HepG2 (cell line): ENCODE measurements around the gene CD68. TPM values are rescaled to one million over a fixed set of nuclear protein-coding genes. Genes with fewer than 3 reads are reported as not detected.
A peak's percentile ranks its signal among the peaks of the same experiment; 100 is the strongest.

Source experiments
- ARID2 ChIP-seq: sonication (generic); formaldehyde crosslinking; IDR thresholded peaks from 2 replicates; pipeline ENCODE4 v1.8.1; 2022; ENCODE audit warnings: mild to moderate bottlenecking, missing genetic modification reagents, borderline replicate concordance
- CBX1 ChIP-seq: IDR thresholded peaks from one replicate; pipeline ENCODE4 v1.6.1; 2016; ENCODE audit warnings: antibody characterized with exemption, low read depth
- FOXM1 ChIP-seq: sonication (generic); formaldehyde crosslinking; IDR thresholded peaks from 2 replicates; pipeline ENCODE4 v1.5.0; 2020; ENCODE audit warnings: missing genetic modification reagents
- HCFC1 ChIP-seq: fragments of 150-350 bp; IDR thresholded peaks from 2 replicates; pipeline ENCODE4 v1.6.1; 2014; ENCODE audit warnings: low read depth, low read length
- HNRNPUL1 ChIP-seq: fragments of 200-400 bp; formaldehyde crosslinking; IDR thresholded peaks from 2 replicates; pipeline ENCODE4 v1.6.1; 2017; ENCODE audit warnings: low read depth, mild to moderate bottlenecking, low read length, moderate library complexity
- IKZF4 ChIP-seq: sonication (generic); formaldehyde crosslinking; IDR thresholded peaks from 2 replicates; pipeline ENCODE4 v1.5.1; 2020; ENCODE audit warnings: borderline replicate concordance, mild to moderate bottlenecking, low read depth, missing genetic modification reagents; ENCODE audit errors: not compliant biosample characterization
- MAFG ChIP-seq: sonication (generic); formaldehyde crosslinking; IDR thresholded peaks from 2 replicates; pipeline ENCODE4 v1.5.1; 2020; ENCODE audit warnings: mild to moderate bottlenecking, missing genetic modification reagents
- POLR2AphosphoS5 ChIP-seq: IDR thresholded peaks from 2 replicates; pipeline ENCODE4 v1.6.1; 2012; ENCODE audit warnings: low read depth, low read length
- PRPF4 ChIP-seq: fragments of 200-400 bp; formaldehyde crosslinking; IDR thresholded peaks from 2 replicates; pipeline ENCODE4 v1.6.1; 2016; ENCODE audit warnings: low read length, low read depth; ENCODE audit not compliant: poor library complexity, severe bottlenecking
- ZBTB1 ChIP-seq: sonication (generic); formaldehyde crosslinking; IDR thresholded peaks from 2 replicates; pipeline ENCODE4 v1.4.0; 2020; ENCODE audit warnings: missing genetic modification reagents, borderline replicate concordance
- ZFP36L1 ChIP-seq: sonication (generic); formaldehyde crosslinking; IDR thresholded peaks from 2 replicates; pipeline ENCODE4 v1.8.0; 2022; ENCODE audit warnings: mild to moderate bottlenecking, missing genetic modification reagents, moderate library complexity
- ZNF12 ChIP-seq: sonication (generic); formaldehyde crosslinking; IDR thresholded peaks from 2 replicates; pipeline ENCODE4 v1.5.0; 2020; ENCODE audit warnings: missing genetic modification reagents
- ZNF30 ChIP-seq: sonication (generic); formaldehyde crosslinking; IDR thresholded peaks from 2 replicates; pipeline ENCODE4 v1.5.0; 2020; ENCODE audit warnings: mild to moderate bottlenecking, missing genetic modification reagents
- ZNF460 ChIP-seq: sonication (generic); formaldehyde crosslinking; IDR thresholded peaks from 2 replicates; pipeline ENCODE4 v1.5.1; 2020; ENCODE audit warnings: missing genetic modification reagents, mild to moderate bottlenecking, borderline replicate concordance
- ZNF572 ChIP-seq: sonication (generic); formaldehyde crosslinking; IDR thresholded peaks from 2 replicates; pipeline ENCODE4 v1.5.1; 2020; ENCODE audit warnings: mild to moderate bottlenecking, missing genetic modification reagents
- ZNF883 ChIP-seq: sonication (generic); formaldehyde crosslinking; IDR thresholded peaks from 2 replicates; pipeline ENCODE4 v1.5.1; 2020; ENCODE audit warnings: mild to moderate bottlenecking, missing genetic modification reagents; ENCODE audit errors: not compliant biosample characterization
- polyA plus RNA-seq, 8 experiments: library from polyadenylated mRNA; depleted of rRNA in 3 of 8; stranded (reverse) in 7 of 8; unstranded in 1 of 8; fragments of >200 nt; fragmentation: Illumina TruSeq in 4 of 8; extraction: Trizol in 4 of 8; gene quantifications; 2 replicates each; pipeline versions ENCODE4 v1.2.1 to v1.2.3, GENCODE V29; 2011 to 2016; ENCODE audit warnings: low read depth in 4 of 8, missing spikeins in 1 of 8, mixed read lengths in 1 of 8; ENCODE audit not compliant: insufficient read depth in 1 of 8
- total RNA-seq, 5 experiments: library from RNA; depleted of rRNA; stranded (reverse); fragments of >200 nt; fragmentation: Illumina TruSeq; extraction: Trizol; gene quantifications; 2 replicates each; pipeline ENCODE4 v1.2.3, GENCODE V29; 2016; ENCODE audit warnings: low read depth in 1 of 5
- TF ChIP-seq, protein P1 (sequence below): sonication (generic); formaldehyde crosslinking; IDR thresholded peaks from 2 replicates; pipeline ENCODE4 v1.4.0; 2020; ENCODE audit warnings: missing genetic modification reagents
- TF ChIP-seq, protein P2 (sequence below): sonication (generic); formaldehyde crosslinking; IDR thresholded peaks from 2 replicates; pipeline ENCODE4 v1.4.0; 2020; ENCODE audit warnings: missing genetic modification reagents, mild to moderate bottlenecking, borderline replicate concordance
- TF ChIP-seq, protein P3 (sequence below): sonication (generic); formaldehyde crosslinking; IDR thresholded peaks from 2 replicates; pipeline ENCODE4 v1.4.0; 2020; ENCODE audit warnings: missing genetic modification reagents, borderline replicate concordance

Gene CD68
- total and polyA plus RNA-seq, 2 of the 13 experiments (the other 11 are each of a cell fraction or from before 2014, with no cell fraction given), result 10.3 to 104 TPM

DNA sequence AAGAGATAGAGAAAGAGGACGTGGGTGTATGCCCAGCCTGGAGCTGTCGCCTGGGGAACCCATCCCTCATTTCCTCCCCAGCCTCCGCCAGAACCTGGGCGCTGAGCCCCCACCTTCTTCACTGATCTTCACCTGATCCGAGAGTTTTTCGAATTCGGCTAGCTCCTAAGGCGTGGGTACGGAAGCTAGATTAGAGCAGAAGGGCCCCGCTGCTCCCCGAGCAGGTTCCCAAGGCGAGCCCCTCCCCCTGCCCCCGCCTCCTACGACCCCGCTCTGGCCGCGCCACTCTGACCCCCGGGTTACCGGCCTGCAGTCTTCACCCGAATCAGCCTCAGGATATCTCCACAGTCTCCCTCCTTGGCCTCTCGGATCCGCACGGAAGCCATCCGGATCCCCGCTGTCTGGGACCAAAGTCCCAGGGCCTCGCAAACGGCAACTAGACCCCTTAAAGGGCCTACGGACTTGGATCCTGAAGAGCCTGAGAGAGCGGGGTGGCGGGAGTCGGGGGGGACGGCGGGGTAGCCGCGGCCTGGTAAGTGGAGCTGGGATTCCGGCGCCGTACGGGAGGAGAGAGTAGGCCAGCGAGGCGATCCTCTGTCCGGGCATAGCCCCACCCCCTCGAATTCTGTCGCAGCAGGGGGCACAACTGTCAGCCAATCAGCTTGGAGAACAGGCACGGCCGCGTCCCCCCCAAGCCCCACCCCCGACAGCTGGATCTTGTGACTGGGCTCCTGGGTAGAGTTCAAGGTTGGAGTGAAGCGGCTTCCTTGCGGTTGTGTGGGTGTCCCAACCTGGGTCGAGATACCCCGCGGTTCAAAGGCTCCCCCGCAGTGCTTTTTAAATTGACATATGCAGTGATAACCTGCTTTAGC, 48.0 kb downstream of the CD68 start, which contains the start of gene SAT2 (continued):
- TF ChIP-seq FOXM1 (CRISPR knock-in tag) (no peak), ZNF883 (CRISPR knock-in tag) (no peak), ZNF572 (no peak), ZBTB1 (CRISPR knock-in tag) (no peak), HCFC1 (no peak), HNRNPUL1 (no peak), ARID2 (no peak), CBX1 (no peak), POLR2AphosphoS5 (peak; percentile 89), PRPF4 (no peak), IKZF4 (CRISPR knock-in tag) (no peak), ZNF30 (CRISPR knock-in tag) (no peak), ZNF12 (CRISPR knock-in tag) (no peak), ZNF460 (CRISPR knock-in tag) (no peak), ZFP36L1 (CRISPR knock-in tag) (no peak), MAFG (CRISPR knock-in tag) (no peak)
- TF ChIP-seq, protein P1, sequence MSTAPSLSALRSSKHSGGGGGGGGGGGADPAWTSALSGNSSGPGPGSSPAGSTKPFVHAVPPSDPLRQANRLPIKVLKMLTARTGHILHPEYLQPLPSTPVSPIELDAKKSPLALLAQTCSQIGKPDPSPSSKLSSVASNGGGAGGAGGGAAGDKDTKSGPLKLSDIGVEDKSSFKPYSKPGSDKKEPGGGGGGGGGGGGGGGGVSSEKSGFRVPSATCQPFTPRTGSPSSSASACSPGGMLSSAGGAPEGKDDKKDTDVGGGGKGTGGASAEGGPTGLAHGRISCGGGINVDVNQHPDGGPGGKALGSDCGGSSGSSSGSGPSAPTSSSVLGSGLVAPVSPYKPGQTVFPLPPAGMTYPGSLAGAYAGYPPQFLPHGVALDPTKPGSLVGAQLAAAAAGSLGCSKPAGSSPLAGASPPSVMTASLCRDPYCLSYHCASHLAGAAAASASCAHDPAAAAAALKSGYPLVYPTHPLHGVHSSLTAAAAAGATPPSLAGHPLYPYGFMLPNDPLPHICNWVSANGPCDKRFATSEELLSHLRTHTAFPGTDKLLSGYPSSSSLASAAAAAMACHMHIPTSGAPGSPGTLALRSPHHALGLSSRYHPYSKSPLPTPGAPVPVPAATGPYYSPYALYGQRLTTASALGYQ (CRISPR knock-in tag), result peak; percentile 30; the same call in 1 of the 2 replicates
- TF ChIP-seq, protein P2, sequence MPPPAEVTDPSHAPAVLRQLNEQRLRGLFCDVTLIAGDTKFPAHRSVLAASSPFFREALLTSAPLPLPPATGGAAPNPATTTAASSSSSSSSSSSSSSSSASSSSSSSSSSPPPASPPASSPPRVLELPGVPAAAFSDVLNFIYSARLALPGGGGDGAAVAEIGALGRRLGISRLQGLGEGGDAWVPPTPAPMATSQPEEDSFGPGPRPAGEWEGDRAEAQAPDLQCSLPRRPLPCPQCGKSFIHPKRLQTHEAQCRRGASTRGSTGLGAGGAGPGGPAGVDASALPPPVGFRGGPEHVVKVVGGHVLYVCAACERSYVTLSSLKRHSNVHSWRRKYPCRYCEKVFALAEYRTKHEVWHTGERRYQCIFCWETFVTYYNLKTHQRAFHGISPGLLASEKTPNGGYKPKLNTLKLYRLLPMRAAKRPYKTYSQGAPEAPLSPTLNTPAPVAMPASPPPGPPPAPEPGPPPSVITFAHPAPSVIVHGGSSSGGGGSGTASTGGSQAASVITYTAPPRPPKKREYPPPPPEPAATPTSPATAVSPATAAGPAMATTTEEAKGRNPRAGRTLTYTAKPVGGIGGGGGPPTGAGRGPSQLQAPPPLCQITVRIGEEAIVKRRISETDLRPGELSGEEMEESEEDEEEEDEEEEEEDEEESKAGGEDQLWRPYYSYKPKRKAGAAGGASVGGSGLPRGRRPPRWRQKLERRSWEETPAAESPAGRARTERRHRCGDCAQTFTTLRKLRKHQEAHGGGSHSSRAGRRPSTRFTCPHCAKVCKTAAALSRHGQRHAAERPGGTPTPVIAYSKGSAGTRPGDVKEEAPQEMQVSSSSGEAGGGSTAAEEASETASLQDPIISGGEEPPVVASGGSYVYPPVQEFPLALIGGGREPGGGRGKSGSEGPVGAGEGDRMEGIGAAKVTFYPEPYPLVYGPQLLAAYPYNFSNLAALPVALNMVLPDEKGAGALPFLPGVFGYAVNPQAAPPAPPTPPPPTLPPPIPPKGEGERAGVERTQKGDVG, result no peak
- TF ChIP-seq, protein P3, sequence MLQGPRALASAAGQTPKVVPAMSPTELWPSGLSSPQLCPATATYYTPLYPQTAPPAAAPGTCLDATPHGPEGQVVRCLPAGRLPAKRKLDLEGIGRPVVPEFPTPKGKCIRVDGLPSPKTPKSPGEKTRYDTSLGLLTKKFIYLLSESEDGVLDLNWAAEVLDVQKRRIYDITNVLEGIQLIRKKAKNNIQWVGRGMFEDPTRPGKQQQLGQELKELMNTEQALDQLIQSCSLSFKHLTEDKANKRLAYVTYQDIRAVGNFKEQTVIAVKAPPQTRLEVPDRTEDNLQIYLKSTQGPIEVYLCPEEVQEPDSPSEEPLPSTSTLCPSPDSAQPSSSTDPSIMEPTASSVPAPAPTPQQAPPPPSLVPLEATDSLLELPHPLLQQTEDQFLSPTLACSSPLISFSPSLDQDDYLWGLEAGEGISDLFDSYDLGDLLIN (CRISPR knock-in tag), result no peak
